Activated CD4-positive, alpha-beta T cell treated with anti-CD3 and anti-CD28 coated beads, Interleukin-2, amount 10 ng/mL, durations not matched to agents 24 days and 14 days (primary cell): Measurements from ENCODE around the gene CASP14. TPM values are rescaled to one million over a fixed set of nuclear protein-coding genes. Genes with fewer than 3 reads are reported as not detected.
"Not testable (repeated sequence)": the region's sequence is repeated elsewhere in the genome, so short reads cannot be mapped to it uniquely, and the experiment has no call there.

Experiments
- DNase-seq: peaks from one replicate; pipeline ENCODE4 v3.0.0; 2022
- H3K27ac Mint-ChIP-seq: one replicate; pipeline ENCODE4 v1.8.0; 2022; ENCODE audit warnings: mild to moderate bottlenecking, mixed read lengths
- H3K27me3 Mint-ChIP-seq: one replicate; pipeline ENCODE4 v1.8.0; 2022; ENCODE audit warnings: mixed read lengths
- H3K36me3 Mint-ChIP-seq: one replicate; pipeline ENCODE4 v1.8.0; 2022; ENCODE audit warnings: low read depth, mild to moderate bottlenecking, mixed read lengths
- H3K4me1 Mint-ChIP-seq: one replicate; pipeline ENCODE4 v1.8.0; 2021; ENCODE audit warnings: mixed read lengths
- H3K4me3 Mint-ChIP-seq: one replicate; pipeline ENCODE4 v1.8.0; 2022; ENCODE audit warnings: mild to moderate bottlenecking, moderate library complexity, mixed read lengths
- H3K9me3 Mint-ChIP-seq: one replicate; pipeline ENCODE4 v1.8.0; 2021; ENCODE audit warnings: mixed read lengths
- intact Hi-C: fragments of 100-400 bp; cut with micrococcal nuclease; formaldehyde crosslinking; loops from one replicate; pipeline ENCODE4 v1.15.1; 2023
- total RNA-seq: library from RNA; stranded (reverse); gene quantifications from 2 replicates; pipeline ENCODE4 v1.2.3, GENCODE V29; 2022

The CASP14 gene
- total RNA-seq, 1 donor from 2014 or later: not detected

DNA sequence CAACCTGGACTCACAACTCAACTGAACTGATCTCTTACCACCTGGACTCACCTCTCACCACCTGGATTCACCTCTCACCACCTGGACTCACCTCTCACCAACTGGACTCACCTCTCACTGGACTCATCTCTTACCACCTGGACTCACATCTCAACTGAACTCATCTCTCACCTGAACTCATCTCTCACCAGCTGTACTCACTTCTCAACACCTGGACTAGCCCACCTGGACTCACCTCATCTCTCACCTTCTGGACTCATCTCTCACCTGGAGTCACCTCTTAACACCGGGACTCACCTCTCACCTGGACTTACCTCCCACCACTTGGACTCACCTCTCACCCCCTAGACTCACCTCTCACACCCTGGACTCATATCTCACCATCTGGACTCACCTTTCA, 7.3 kb upstream of the CASP14 start:
- intact Hi-C loops: no loop called here
- DNase-seq: no peak
- H3K9me3 Mint-ChIP-seq: no peaks in the 10 kb centered on the region

DNA sequence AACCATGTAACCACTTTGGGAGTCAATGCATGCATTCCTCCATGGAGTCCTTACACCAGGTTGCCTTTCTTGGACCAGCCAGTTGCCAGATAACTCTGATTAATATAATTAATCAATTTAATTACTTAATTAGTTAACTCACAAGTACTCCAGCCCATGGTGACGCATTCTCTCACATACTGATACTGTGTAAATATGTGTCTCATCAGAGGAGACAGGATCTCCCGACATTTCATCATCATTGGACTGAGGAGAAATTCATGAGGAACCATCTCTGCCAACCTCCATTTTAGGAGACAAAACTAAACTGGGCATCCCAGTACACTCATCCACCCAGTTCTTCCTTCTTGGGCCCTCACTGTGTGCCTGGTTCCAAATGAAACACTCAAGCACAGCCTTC, 6.5 kb upstream of the CASP14 start:
- no peaks in the 10 kb centered on the region for H3K9me3 Mint-ChIP-seq
- H3K27me3 Mint-ChIP-seq: no peaks in the 10 kb centered on the region
- intact Hi-C loops: no loop called here
- no peak for DNase-seq
- no peak overlapping the region for H3K27ac Mint-ChIP-seq
- H3K4me1 Mint-ChIP-seq: no peaks in the 10 kb centered on the region
- no peak overlapping the region for H3K4me3 Mint-ChIP-seq
- no peaks in the 10 kb centered on the region for H3K36me3 Mint-ChIP-seq

More for the DNA sequence above, 7.3 kb upstream of the CASP14 start:
- Mint-ChIP-seq H3K27ac (no peak overlapping the region), H3K4me1 (no peaks in the 10 kb centered on the region), H3K27me3 (no peaks in the 10 kb centered on the region), H3K36me3 (no peaks in the 10 kb centered on the region), H3K4me3 (no peak overlapping the region)

DNA sequence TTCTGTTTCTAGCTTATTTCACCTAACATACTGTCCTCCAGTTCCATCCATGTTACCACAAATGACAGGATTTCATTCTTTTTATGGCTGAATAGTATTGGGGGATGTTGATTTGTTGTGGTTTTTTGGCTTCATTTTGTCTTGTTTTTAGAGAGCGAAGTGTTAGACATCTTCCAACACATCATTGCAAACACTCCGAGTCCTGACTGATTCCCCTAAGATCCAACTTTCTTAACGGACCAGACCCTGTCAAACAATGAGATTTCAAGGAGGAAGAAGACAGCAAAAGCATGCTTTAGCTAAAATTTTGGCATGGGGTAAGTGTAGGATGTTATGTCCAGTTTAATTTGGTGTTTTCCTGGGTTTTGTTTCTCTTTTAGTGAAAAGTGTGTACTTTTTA, 3.8 kb upstream of the CASP14 start:
- H3K27ac Mint-ChIP-seq: no peak overlapping the region
- intact Hi-C loops: no loop called here
- DNase-seq: no peak
- no peaks in the 10 kb centered on the region for H3K9me3 Mint-ChIP-seq
- H3K27me3 Mint-ChIP-seq: no peaks in the 10 kb centered on the region
- H3K36me3 Mint-ChIP-seq: no peaks in the 10 kb centered on the region
- no peak overlapping the region for H3K4me3 Mint-ChIP-seq
- no peaks in the 10 kb centered on the region for H3K4me1 Mint-ChIP-seq

DNA sequence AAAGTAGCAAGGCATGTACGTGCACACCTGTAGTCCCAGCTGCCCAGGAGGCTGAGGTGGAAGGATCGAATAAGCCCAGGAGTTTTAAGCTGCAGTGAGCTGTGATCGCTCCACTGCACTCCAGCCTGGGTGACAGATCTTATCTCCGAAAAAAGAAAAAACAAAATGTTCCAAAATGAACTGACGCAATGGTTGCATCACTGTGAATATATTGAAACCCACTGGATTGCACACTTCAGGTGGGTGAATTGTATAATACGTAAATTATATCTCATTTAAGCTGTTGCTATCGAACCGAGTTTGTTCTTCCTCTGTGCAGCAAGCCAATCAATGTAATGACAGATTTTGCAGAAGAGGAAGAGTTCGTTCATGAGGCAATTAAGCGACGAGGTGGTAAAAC, 1.6 kb upstream of the CASP14 start:
- H3K27ac Mint-ChIP-seq: no peak overlapping the region
- H3K9me3 Mint-ChIP-seq: no peaks in the 10 kb centered on the region
- DNase-seq: no peak
- no peaks in the 10 kb centered on the region for H3K4me1 Mint-ChIP-seq
- intact Hi-C loops: no loop called here
- no peak overlapping the region for H3K4me3 Mint-ChIP-seq
- no peaks in the 10 kb centered on the region for H3K36me3 Mint-ChIP-seq
- no peaks in the 10 kb centered on the region for H3K27me3 Mint-ChIP-seq

DNA sequence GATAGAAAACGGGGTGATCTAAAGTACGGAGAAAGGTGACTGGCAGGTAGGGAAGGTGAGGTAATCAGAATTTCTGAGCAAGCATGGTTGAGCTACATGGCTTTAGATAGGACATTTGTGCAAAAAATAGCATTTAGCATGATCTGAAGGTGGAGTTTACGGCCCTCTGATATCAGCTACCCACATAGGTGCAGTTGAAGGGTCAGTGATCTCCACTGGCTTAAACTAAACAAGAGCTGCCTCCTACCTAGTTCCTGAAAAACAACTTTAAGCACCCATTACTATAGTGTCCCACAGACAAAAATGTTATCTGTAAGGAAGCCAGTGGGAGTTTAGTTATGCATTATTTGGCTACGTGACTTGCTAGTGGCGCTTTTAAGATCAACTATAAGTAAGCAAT, 1.2 kb upstream of the CASP14 start:
- Mint-ChIP-seq H3K27ac (no peak overlapping the region), H3K36me3 (no peaks in the 10 kb centered on the region), H3K9me3 (no peaks in the 10 kb centered on the region), H3K4me1 (no peaks in the 10 kb centered on the region), H3K27me3 (no peaks in the 10 kb centered on the region), H3K4me3 (no peak overlapping the region)
- intact Hi-C loops: no loop called here
- DNase-seq: no peak

DNA sequence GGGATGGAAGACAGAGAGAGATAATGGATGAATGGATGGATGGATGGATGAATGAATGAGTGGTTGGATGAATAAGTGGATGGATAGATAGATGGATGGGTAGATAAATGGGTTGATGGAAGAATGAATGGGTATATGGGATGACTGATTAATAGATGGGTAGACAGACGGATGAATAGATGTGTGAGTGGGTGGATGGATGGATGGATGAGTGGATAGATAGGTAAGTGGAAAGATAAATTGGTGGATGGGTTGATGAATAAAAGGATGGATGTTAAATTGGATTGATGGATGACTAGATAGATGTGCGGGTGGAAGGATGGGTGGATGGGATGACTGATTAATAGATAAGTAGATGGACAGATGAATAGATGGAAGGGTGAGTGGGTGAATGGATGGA, 1.4 kb downstream of the CASP14 start:
- H3K36me3 Mint-ChIP-seq: no peaks in the 10 kb centered on the region
- no peak overlapping the region for H3K27ac Mint-ChIP-seq
- H3K27me3 Mint-ChIP-seq: no peaks in the 10 kb centered on the region
- H3K4me1 Mint-ChIP-seq: no peaks in the 10 kb centered on the region
- H3K9me3 Mint-ChIP-seq: no peaks in the 10 kb centered on the region
- no peak for DNase-seq
- intact Hi-C loops: no loop called here
- no peak overlapping the region for H3K4me3 Mint-ChIP-seq

DNA sequence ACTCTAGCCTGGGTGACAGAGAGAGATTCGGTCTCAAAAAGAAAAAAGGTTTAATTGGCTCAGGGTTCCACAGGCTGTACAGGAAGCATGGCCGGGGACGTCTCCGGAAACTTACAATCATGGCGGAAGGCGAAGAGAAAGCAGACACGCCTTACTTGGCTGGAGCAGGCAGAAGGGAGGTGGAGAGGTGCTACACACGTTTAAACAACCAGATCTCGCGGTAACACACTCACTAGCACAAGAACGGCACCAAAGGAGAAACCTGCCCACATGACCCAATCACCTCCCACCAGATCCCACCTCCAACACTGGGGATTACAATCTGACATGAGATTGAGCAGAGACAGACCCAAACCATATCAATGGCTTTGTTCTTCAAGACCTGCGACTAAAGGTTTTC, 12.8 kb downstream of the CASP14 start:
- intact Hi-C loops: no loop called here
- Mint-ChIP-seq H3K27ac (no peak overlapping the region), H3K36me3 (no peaks in the 10 kb centered on the region), H3K27me3 (peaks cover 3% of the 10 kb centered on the region), H3K4me3 (no peak overlapping the region), H3K9me3 (no peaks in the 10 kb centered on the region), H3K4me1 (no peaks in the 10 kb centered on the region)
- no peak for DNase-seq

DNA sequence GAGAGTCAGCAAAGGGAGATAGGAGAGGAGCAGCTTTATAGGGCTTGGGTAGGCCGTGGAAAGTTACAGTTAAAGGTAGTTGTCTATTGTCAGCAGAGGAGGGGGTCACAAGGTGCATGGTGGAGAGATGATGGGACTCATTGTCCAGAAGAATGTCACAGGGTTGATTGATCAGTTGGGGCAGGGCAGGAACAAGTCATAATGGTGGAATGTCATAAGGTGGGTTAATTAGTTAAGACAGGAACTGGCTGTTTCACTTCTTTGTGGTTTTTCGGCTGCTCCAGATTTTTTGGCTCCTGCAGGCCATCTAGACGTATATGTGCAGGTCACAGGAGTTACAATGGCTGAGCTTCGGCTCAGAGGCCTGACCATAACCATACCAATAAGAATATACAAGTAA, 21.1 kb downstream of the CASP14 start:
- H3K9me3 Mint-ChIP-seq, H3K27me3 Mint-ChIP-seq, H3K4me3 Mint-ChIP-seq, H3K36me3 Mint-ChIP-seq, H3K4me1 Mint-ChIP-seq, DNase-seq, intact Hi-C loops, H3K27ac Mint-ChIP-seq: not testable (repeated sequence)

DNA sequence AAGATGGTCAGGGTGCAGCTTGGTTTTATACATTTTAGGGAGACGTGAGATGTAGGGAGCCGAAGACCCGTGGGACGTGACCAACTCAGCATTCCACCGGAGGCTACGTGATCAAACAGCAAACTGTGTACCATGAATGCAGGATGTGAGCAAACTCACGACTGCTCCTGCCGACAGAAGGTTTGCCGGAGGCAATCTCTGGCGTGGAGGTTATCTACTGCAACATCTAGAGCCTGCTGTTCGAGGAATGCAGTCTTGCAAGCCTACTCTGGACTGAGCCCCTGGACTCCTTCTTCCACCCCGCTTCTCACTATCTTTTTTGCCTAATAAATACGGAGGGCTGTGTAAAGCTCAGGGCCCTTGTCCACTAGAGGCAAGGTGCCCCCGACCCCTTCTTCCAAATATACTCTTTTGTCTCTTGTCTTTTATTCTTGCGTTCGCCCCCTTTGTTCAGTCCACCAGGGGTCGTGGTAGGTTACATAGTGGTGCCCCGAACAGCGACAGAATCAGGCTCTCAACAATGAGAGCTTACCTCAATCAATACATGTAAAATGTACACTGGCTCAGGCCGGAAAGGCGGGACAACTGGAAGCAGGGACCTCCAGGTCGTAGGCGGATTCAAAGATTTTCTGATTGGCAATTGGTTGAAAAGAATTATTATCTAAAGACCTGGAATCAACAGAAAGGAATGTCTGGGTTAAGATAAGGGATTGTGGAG, 23.8 kb downstream of the CASP14 start:
- DNase-seq: no peak
- Mint-ChIP-seq H3K36me3 (no peaks in the 10 kb centered on the region), H3K27me3 (no peaks in the 10 kb centered on the region), H3K27ac (no peak overlapping the region), H3K4me3 (no peak overlapping the region), H3K9me3 (no peaks in the 10 kb centered on the region), H3K4me1 (no peaks in the 10 kb centered on the region)
- intact Hi-C loops: no loop called here

DNA sequence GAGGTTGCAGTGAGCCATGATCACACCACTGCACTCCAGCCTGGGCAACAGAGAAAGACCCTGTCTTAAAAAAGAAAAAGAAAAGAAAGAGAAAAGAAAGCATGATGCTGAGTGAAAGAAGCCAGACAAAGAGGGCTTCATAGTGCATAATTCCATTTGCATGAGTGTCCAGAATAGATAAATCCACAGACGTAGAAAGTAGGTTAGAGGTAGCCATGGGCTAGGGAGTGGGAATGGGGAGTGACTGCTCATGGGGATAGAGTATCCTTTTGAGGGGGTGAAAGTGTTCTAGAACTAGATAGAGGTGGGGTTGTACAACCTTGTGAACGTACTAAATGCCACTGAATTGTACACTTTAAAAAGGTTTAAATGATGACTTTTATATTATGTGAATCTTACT, 25.1 kb downstream of the CASP14 start:
- no peak for DNase-seq
- intact Hi-C loops: no loop called here
- Mint-ChIP-seq H3K27me3 (no peaks in the 10 kb centered on the region), H3K27ac (no peak overlapping the region), H3K4me1 (no peaks in the 10 kb centered on the region), H3K4me3 (no peak overlapping the region), H3K36me3 (no peaks in the 10 kb centered on the region), H3K9me3 (no peaks in the 10 kb centered on the region)

DNA sequence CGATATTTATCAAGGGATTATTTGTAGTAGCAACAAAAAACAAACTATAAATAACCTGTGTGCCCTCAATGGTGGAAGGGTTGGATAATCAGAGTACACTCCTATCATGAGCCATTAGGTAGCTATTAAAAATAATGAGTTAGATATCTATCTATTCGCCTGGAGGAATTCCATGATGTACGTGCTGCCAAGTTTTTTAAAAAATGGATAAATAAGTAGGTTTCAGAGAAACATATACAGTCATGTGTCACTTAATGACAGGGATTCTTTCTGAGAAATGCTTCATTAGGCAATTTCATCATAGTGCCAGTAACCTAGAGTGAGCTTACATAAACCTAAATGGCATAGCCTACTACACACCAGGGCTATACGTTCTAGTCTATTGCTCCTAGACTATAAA, 26.5 kb downstream of the CASP14 start:
- intact Hi-C loops: no loop called here
- Mint-ChIP-seq H3K27me3 (no peaks in the 10 kb centered on the region), H3K27ac (no peak overlapping the region), H3K9me3 (no peaks in the 10 kb centered on the region), H3K4me1 (no peaks in the 10 kb centered on the region), H3K4me3 (no peak overlapping the region), H3K36me3 (no peaks in the 10 kb centered on the region)
- DNase-seq: no peak

DNA sequence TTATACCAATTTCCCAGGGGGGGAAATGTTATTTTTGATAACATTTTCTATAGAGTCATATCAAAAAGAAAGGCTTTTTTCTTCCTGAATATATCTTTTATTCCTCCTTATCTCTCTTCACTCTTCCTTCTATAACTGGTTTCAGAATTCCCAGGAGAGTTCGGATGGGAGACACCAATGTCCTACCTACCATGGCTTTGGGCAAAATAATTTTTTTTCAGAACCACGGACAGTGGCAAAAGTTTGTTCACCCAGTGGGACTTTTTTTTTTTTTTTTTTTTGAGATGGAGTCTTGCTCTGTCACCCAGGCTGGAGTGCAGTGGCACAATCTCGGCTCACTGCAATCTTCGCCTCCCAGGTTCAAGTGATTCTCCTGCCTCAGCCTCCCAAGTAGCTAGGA, 30.7 kb downstream of the CASP14 start:
- H3K36me3 Mint-ChIP-seq, H3K4me3 Mint-ChIP-seq, H3K27me3 Mint-ChIP-seq, DNase-seq, H3K27ac Mint-ChIP-seq, H3K4me1 Mint-ChIP-seq, intact Hi-C loops, H3K9me3 Mint-ChIP-seq: not testable (repeated sequence)

DNA sequence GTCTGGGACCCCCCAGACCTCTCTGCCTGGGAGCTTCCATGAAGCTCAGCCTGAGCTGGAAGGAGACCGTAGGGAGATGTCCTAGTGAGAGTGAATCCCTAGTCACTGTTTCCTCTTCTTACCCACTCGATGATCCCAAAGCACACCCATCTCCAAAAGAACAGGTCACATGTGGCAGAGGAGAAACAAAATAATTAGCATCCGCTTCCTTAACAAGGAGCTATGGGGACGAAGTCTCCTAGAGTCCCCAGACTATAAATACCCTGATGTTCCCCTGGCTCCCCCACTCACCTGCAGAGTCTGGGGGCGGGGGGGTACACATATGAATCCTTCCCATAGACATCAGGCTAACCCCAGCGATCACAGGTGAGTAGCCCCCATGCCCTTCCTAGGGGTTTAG, 32.6 kb downstream of the CASP14 start, which contains the start of gene OR1I1:
Gene OR1I1 (plus strand): TSS at position 301 of the 400 bp plus-strand sequence. CDS start 4,855 bp downstream, outside the sequence.
- H3K36me3 Mint-ChIP-seq: no peaks in the 10 kb centered on the region
- DNase-seq: no peak
- H3K9me3 Mint-ChIP-seq: no peaks in the 10 kb centered on the region
- H3K27me3 Mint-ChIP-seq: no peaks in the 10 kb centered on the region
- intact Hi-C loops: no loop called here
- H3K4me3 Mint-ChIP-seq: no peak within 1 kb of the TSS
- no peaks in the 10 kb centered on the region for H3K4me1 Mint-ChIP-seq
- H3K27ac Mint-ChIP-seq: no peak within 1 kb of the TSS

DNA sequence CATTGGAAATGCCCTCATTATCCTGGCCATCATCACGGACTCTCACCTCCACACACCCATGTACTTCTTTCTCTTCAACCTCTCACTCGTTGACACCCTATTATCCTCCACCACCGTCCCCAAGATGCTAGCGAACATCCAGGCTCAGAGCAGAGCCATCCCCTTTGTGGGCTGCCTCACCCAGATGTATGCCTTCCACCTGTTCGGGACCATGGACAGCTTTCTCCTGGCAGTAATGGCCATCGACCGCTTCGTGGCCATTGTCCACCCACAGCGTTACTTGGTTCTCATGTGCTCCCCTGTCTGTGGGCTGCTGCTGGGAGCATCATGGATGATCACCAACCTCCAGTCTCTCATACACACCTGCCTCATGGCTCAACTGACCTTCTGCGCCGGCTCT, 37.9 kb downstream of the CASP14 start:
- DNase-seq: no peak
- peaks cover 2% of the 10 kb centered on the region for H3K4me1 Mint-ChIP-seq
- no peak overlapping the region for H3K27ac Mint-ChIP-seq
- intact Hi-C loops: no loop called here
- H3K36me3 Mint-ChIP-seq: no peaks in the 10 kb centered on the region
- H3K9me3 Mint-ChIP-seq: no peaks in the 10 kb centered on the region
- H3K4me3 Mint-ChIP-seq: no peak overlapping the region
- H3K27me3 Mint-ChIP-seq: no peaks in the 10 kb centered on the region
